CD8-positive, alpha-beta memory T cell (primary cell): ENCODE measurements around the gene TMPRSS3. TPM values are rescaled to one million over a fixed set of nuclear protein-coding genes. Genes with fewer than 3 reads are reported as not detected.
A peak's percentile ranks its signal among the peaks of the same experiment; 100 is the strongest.

Experiments used
- CTCF ChIA-PET: fragments of 350-600 bp; sonication (Branson Sonifier 250); formaldehyde crosslinking; loops from one replicate; lab custom pipeline; 2021; ENCODE audit warnings: antibody characterized with exemption; lab: Charles Lee
- POLR2A ChIA-PET: fragments of 350-600 bp; sonication (Branson Sonifier 250); formaldehyde crosslinking; loops from one replicate; lab custom pipeline; 2021; ENCODE audit warnings: antibody characterized with exemption; lab: Charles Lee
- DNase-seq, 5 donors: peaks; one replicate each; pipeline versions ENCODE4 v3.0.0 to v3.0.0-alpha.2; 2020 to 2022; ENCODE audit warnings: mixed read lengths in 1 of 5
- H3K27ac ChIP-seq: one replicate; pipeline ENCODE4 v1.7.0; 2013; ENCODE audit warnings: low read depth, mild to moderate bottlenecking, low read length, moderate library complexity
- H3K27me3 ChIP-seq: 2 replicates; pipeline ENCODE4 v1.7.0; 2013; ENCODE audit warnings: low read length, mild to moderate bottlenecking; ENCODE audit not compliant: insufficient read depth, poor library complexity, severe bottlenecking
- H3K36me3 ChIP-seq: 2 replicates; pipeline ENCODE4 v1.7.0; 2013; ENCODE audit warnings: mild to moderate bottlenecking, low read length, moderate library complexity; ENCODE audit not compliant: insufficient read depth
- H3K4me1 ChIP-seq: 2 replicates; pipeline ENCODE4 v1.7.0; 2013; ENCODE audit warnings: mild to moderate bottlenecking, low read length, moderate library complexity; ENCODE audit not compliant: insufficient read depth
- H3K4me3 ChIP-seq: 2 replicates; pipeline ENCODE4 v1.7.0; 2013; ENCODE audit warnings: mild to moderate bottlenecking, low read length
- H3K9me3 ChIP-seq: 2 replicates; pipeline ENCODE4 v1.7.0; 2013; ENCODE audit warnings: mild to moderate bottlenecking, low read length
- H3K27ac Mint-ChIP-seq, 8 donors: one replicate each; pipeline ENCODE4 v1.8.0; 2020 to 2021; ENCODE audit warnings: mixed read lengths in 8 of 8, mild to moderate bottlenecking in 6 of 8, inconsistent platforms in 3 of 8, moderate library complexity in 3 of 8
- H3K27me3 Mint-ChIP-seq, 2 donors: one replicate each; pipeline ENCODE4 v1.8.0; 2020 to 2021; ENCODE audit warnings: mixed read lengths in 2 of 2, mild to moderate bottlenecking in 1 of 2, moderate library complexity in 1 of 2
- H3K36me3 Mint-ChIP-seq, 3 donors: one replicate each; pipeline ENCODE4 v1.8.0; 2020 to 2021; ENCODE audit warnings: mixed read lengths in 3 of 3, inconsistent platforms in 1 of 3, mild to moderate bottlenecking in 1 of 3
- H3K4me1 Mint-ChIP-seq, 3 donors: one replicate each; pipeline ENCODE4 v1.8.0; 2020 to 2021; ENCODE audit warnings: mixed read lengths in 3 of 3, inconsistent platforms in 1 of 3, mild to moderate bottlenecking in 1 of 3
- H3K4me3 Mint-ChIP-seq, 7 donors: one replicate each; pipeline ENCODE4 v1.8.0; 2020 to 2021; ENCODE audit warnings: mixed read lengths in 7 of 7, mild to moderate bottlenecking in 6 of 7, moderate library complexity in 4 of 7, inconsistent platforms in 2 of 7
- H3K9me3 Mint-ChIP-seq, 5 donors: one replicate each; pipeline ENCODE4 v1.8.0; 2020 to 2022; ENCODE audit warnings: mixed read lengths in 5 of 5, mild to moderate bottlenecking in 3 of 5, moderate library complexity in 2 of 5, inconsistent platforms in 1 of 5
- polyA plus RNA-seq: library from polyadenylated mRNA; unstranded; fragments of 300-500 nt; fragmentation: Illumina TruSeq; gene quantifications from one replicate; pipeline ENCODE4 v1.2.3, GENCODE V29; 2021
- total RNA-seq, 2 experiments: library from RNA; stranded (reverse); gene quantifications; one replicate each; pipeline ENCODE4 v1.2.3, GENCODE V29; 2021

TMPRSS3 gene
- total and polyA plus RNA-seq, 3 experiments from 2014 or later = 2.0 to 20.4 (median 19.6) TPM

DNA sequence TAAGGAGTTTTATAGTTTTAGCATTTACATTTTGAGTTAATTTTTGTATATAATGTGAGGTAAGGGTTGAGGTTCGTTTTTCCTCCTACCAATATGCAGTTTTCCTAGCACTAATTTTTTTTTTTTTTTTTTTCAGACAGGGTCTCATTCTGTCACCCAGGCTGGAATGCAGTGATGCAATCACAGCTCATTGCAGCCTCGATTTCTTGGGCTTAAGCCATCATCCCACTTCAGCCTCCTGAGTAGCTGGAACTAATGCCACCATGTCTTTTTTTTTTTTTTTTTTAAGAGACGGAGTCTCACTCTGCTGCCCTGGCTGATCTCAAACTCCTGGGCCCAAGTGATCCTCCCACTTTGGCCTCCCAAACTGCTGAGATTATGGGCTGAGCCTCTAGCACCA, 5.3 kb upstream of the TMPRSS3 start:
- Histone ChIP-seq H3K27me3 (no peaks in the 10 kb centered on the region), H3K4me3 (no peak overlapping the region), H3K4me1 (peaks cover 45% of the 10 kb centered on the region), H3K9me3 (no peaks in the 10 kb centered on the region), H3K36me3 (no peaks in the 10 kb centered on the region), H3K27ac (no peak overlapping the region)
- ChIA-PET POLR2A (interaction anchor here (0.6 to 0.7 kb wide), 3 partner anchors 45 to 581 kb away, joined by 3 read pairs; no protein-coding TSS in a partner anchor), CTCF (interaction anchor here (1.1 to 4.5 kb wide), 2 partner anchors 19 to 36 kb away, joined by 3 to 27 read pairs; no protein-coding TSS in a partner anchor)
- H3K36me3 Mint-ChIP-seq = peaks cover 0 to 15% (median 0%) of the 10 kb centered on the region in 3 donors
- H3K4me3 Mint-ChIP-seq = peak overlapping the region in 1 of 7 donors; percentile 77
- H3K27me3 Mint-ChIP-seq = peaks cover 0 to 2% of the 10 kb centered on the region in 2 donors
- H3K9me3 Mint-ChIP-seq = peaks cover 0 to 6% (median 4%) of the 10 kb centered on the region in 5 donors
- no peak for DNase-seq
- H3K4me1 Mint-ChIP-seq = peaks cover 36 to 64% (median 52%) of the 10 kb centered on the region in 3 donors
- H3K27ac Mint-ChIP-seq = peak overlapping the region in 5 of 8 donors; percentile 6 to 92 (median 75)

GRCh38 chr21:42400525-42400924, 4.7 kb upstream of the TMPRSS3 start:
- peaks cover 0 to 12% (median 0%) of the 10 kb centered on the region in 3 donors for H3K36me3 Mint-ChIP-seq
- Histone ChIP-seq H3K4me3 (no peak overlapping the region), H3K27ac (no peak overlapping the region), H3K27me3 (no peaks in the 10 kb centered on the region), H3K36me3 (no peaks in the 10 kb centered on the region), H3K4me1 (peaks cover 42% of the 10 kb centered on the region), H3K9me3 (no peaks in the 10 kb centered on the region)
- H3K4me1 Mint-ChIP-seq = peaks cover 34 to 61% (median 49%) of the 10 kb centered on the region in 3 donors
- peaks cover 0 to 6% (median 4%) of the 10 kb centered on the region in 5 donors for H3K9me3 Mint-ChIP-seq
- no peak for DNase-seq
- H3K27me3 Mint-ChIP-seq = peaks cover 0 to 2% of the 10 kb centered on the region in 2 donors
- H3K4me3 Mint-ChIP-seq = peak overlapping the region in 3 of 7 donors; percentile 36 to 44 (median 41)
- ChIA-PET POLR2A (interaction anchor here (0.6 kb wide), 1 partner anchor 73 kb away, joined by 3 read pairs; no protein-coding TSS in a partner anchor), CTCF (interaction anchor here (1.1 kb wide), 1 partner anchor 37 kb away, joined by 3 read pairs; no protein-coding TSS in a partner anchor)
- peak overlapping the region in 3 of 8 donors; percentile 17 to 83 (median 50) for H3K27ac Mint-ChIP-seq

DNA sequence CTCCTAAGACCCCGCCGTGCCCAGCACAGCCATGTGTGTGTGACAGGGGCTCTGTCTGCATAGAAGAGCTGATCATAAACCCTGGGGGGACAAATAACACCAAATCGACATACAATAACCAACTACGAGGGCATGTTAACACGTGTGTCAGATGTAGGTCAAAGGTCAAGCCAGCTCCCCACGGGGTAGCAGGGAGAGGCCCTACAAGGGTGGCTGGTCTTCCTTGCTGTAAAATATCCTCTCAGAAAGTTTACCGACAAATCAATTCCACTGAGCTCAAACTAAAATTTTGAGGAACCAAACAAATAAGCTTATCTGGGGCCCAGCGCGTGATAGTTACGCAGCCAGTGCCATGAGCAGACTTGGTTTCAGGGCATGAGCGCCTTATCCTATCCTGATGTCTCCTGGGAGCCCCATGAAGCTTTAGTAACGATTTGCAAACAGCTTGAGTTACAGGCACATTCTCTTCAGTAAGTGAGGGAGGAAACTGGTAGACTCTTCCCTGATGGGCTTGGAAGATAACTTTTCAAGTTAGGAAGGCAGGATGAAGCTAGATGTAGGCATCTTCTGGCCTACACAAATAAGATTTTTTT, 2.7 kb upstream of the TMPRSS3 start:
- ChIA-PET POLR2A (no interaction called here), CTCF (interaction anchor here (0.9 to 1.5 kb wide), 2 partner anchors 17 to 26 kb away, joined by 3 to 5 read pairs; no protein-coding TSS in a partner anchor)
- no peak overlapping the region for H3K4me3 ChIP-seq
- no peaks in the 10 kb centered on the region for H3K27me3 ChIP-seq
- peaks cover 0 to 6% (median 4%) of the 10 kb centered on the region in 5 donors for H3K9me3 Mint-ChIP-seq
- H3K36me3 ChIP-seq = no peaks in the 10 kb centered on the region
- peaks cover 0 to 2% of the 10 kb centered on the region in 2 donors for H3K27me3 Mint-ChIP-seq
- no peak overlapping the region for H3K4me3 Mint-ChIP-seq
- H3K4me1 ChIP-seq = peaks cover 45% of the 10 kb centered on the region
- no peak overlapping the region for H3K27ac ChIP-seq
- no peaks in the 10 kb centered on the region for H3K36me3 Mint-ChIP-seq
- H3K4me1 Mint-ChIP-seq = peaks cover 28 to 58% (median 48%) of the 10 kb centered on the region in 3 donors
- peak overlapping the region in 2 of 8 donors; percentile 26 to 61 for H3K27ac Mint-ChIP-seq
- DNase-seq = no peak
- H3K9me3 ChIP-seq = no peaks in the 10 kb centered on the region

- H3K27ac ChIP-seq = no peak overlapping the region
- DNase-seq = peak in 1 of 5 donors; percentile 19
- peaks cover 45% of the 10 kb centered on the region for H3K4me1 ChIP-seq
- Mint-ChIP-seq H3K36me3 (no peaks in the 10 kb centered on the region), H3K27me3 (peaks cover 0 to 2% of the 10 kb centered on the region in 2 donors), H3K4me3 (no peak overlapping the region), H3K4me1 (peaks cover 30 to 58% (median 50%) of the 10 kb centered on the region in 3 donors), H3K27ac (peak overlapping the region in 3 of 8 donors; percentile 2 to 66 (median 26)), H3K9me3 (peaks cover 0 to 6% (median 4%) of the 10 kb centered on the region in 5 donors)
- CTCF ChIA-PET = interaction anchor here (0.9 kb wide), 1 partner anchor 27 kb away, joined by 3 read pairs; no protein-coding TSS in a partner anchor
- H3K9me3 ChIP-seq = no peaks in the 10 kb centered on the region
- no peaks in the 10 kb centered on the region for H3K36me3 ChIP-seq
- no peak overlapping the region for H3K4me3 ChIP-seq
- H3K27me3 ChIP-seq = no peaks in the 10 kb centered on the region
- POLR2A ChIA-PET = no interaction called here
Measured at GRCh38 chr21:42397746-42398394, 2.0 kb upstream of the TMPRSS3 start.

DNA sequence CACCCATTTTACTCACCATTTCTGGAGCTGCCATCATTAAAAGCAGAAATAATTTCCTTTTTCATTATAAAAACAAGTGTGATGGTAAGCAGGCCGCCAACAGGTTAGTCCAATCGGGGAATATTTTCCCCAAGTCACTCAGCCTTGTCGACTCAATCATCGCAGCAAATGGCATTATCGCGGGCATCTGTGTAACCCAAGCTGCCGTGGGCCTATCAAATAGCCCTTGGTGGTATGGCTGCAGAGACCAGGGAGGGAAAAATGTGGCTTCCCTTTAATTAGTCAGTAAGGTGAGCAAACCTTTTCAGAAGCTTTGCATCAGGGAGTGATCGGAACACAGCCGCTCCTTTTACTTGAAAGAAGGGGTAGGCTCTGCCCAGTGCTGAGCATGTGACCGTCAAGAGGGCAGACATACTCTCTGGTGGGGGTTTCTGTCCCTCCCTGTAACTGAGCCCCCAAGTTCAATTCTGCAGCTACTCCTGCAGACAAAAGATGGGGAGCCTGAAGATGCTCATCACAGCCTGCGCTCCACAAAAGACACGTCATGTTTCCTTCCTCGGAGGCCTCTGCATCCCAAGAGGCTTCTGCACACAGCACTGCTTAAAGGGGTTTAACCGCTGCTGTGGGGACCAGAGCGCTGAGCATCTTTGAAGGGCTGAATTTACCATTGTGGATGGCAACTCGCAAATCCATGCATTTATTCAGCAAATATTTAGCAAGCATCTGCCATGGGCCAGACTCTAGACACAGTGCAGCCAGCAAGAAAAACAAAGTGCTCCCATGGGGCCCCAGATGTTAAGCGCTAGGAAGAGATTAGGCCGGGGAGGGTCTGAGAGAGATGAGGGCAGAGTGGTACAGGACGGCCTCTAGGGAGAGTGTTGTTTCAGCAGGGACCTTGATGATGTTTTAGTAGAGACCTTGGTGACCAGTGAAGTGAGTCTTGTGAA, 1.2 kb upstream of the TMPRSS3 start:
- ChIA-PET CTCF (interaction anchor here (0.9 kb wide), 1 partner anchor 28 kb away, joined by 3 read pairs; no protein-coding TSS in a partner anchor), POLR2A (no interaction called here)
- H3K27ac Mint-ChIP-seq = peak overlapping the region in 1 of 8 donors; percentile 2
- no peak overlapping the region for H3K4me3 Mint-ChIP-seq
- H3K4me3 ChIP-seq = no peak overlapping the region
- no peaks in the 10 kb centered on the region for H3K9me3 ChIP-seq
- no peaks in the 10 kb centered on the region for H3K27me3 ChIP-seq
- no peaks in the 10 kb centered on the region for H3K36me3 Mint-ChIP-seq
- peaks cover 0 to 2% of the 10 kb centered on the region in 2 donors for H3K27me3 Mint-ChIP-seq
- peaks cover 30 to 58% (median 50%) of the 10 kb centered on the region in 3 donors for H3K4me1 Mint-ChIP-seq
- H3K36me3 ChIP-seq = no peaks in the 10 kb centered on the region
- H3K9me3 Mint-ChIP-seq = peaks cover 0 to 6% (median 4%) of the 10 kb centered on the region in 5 donors
- DNase-seq = no peak
- peaks cover 45% of the 10 kb centered on the region for H3K4me1 ChIP-seq
- H3K27ac ChIP-seq = no peak overlapping the region

GRCh38 chr21:42395302-42395701, 550 bp downstream of the TMPRSS3 start:
- peaks cover 32% of the 10 kb centered on the region for H3K4me1 ChIP-seq
- DNase-seq = peak in 1 of 5 donors; percentile 29
- H3K9me3 Mint-ChIP-seq = no peaks in the 10 kb centered on the region
- peaks cover 24 to 50% (median 42%) of the 10 kb centered on the region in 3 donors for H3K4me1 Mint-ChIP-seq
- H3K4me3 Mint-ChIP-seq = no peak overlapping the region
- H3K36me3 Mint-ChIP-seq = no peaks in the 10 kb centered on the region
- H3K27ac Mint-ChIP-seq = peak overlapping the region in 1 of 8 donors; percentile 55
- H3K4me3 ChIP-seq = no peak overlapping the region
- peaks cover 0 to 4% of the 10 kb centered on the region in 2 donors for H3K27me3 Mint-ChIP-seq
- CTCF ChIA-PET = no interaction called here
- no peak overlapping the region for H3K27ac ChIP-seq
- no peaks in the 10 kb centered on the region for H3K36me3 ChIP-seq
- no peaks in the 10 kb centered on the region for H3K9me3 ChIP-seq
- POLR2A ChIA-PET = interaction anchor here (0.6 kb wide), 2 partner anchors 8 kb away, joined by 3 to 5 read pairs; partner anchors contain the start of gene UBASH3A
- no peaks in the 10 kb centered on the region for H3K27me3 ChIP-seq

DNA sequence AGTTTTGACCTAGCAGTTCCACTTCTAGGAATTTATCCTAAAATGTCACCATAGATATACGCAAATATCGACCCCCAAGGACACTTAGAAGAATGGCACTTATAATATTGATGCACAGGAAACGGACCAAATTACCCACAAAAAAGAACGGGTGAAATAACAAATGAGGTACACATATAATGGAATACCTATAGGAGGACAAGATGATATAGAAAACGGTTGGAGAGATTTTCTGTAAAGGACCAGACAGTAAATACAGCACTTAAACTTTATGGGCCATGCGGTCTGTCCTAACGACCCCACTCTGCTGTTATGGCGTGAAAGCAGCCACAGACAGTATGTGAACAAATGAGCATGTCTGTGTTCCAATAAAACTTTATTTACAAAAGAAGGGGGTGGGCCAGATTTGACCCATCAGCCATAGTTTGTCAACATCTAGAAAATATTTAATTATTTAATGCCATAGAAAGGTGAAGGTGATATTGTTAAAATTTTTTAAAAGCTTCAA, 2.4 kb downstream of the TMPRSS3 start:
- H3K27ac ChIP-seq = no peak overlapping the region
- Mint-ChIP-seq H3K4me3 (peak overlapping the region; percentile 1 to 78 (median 33)), H3K4me1 (peaks cover 32 to 51% (median 46%) of the 10 kb centered on the region in 3 donors)

More for the DNA sequence above, 2.4 kb downstream of the TMPRSS3 start:
- Mint-ChIP-seq H3K9me3 (no peaks in the 10 kb centered on the region), H3K27ac (peak overlapping the region; percentile 1 to 90 (median 26)), H3K36me3 (no peaks in the 10 kb centered on the region), H3K27me3 (peaks cover 0 to 7% of the 10 kb centered on the region in 2 donors)
- no peak for DNase-seq
- Histone ChIP-seq H3K36me3 (no peaks in the 10 kb centered on the region), H3K4me1 (peaks cover 45% of the 10 kb centered on the region), H3K9me3 (no peaks in the 10 kb centered on the region), H3K4me3 (no peak overlapping the region), H3K27me3 (no peaks in the 10 kb centered on the region)
- ChIA-PET CTCF (interaction anchor here (1.1 to 2.5 kb wide), 3 partner anchors 11 to 55 kb away, joined by 3 to 12 read pairs (median 5); partner anchors contain the start of gene UBASH3A), POLR2A (interaction anchor here (2.4 kb wide), 1 partner anchor 11 kb away, joined by 19 read pairs; the partner anchor contains the start of gene UBASH3A)
